HG03521 (cell line): ENCODE results near the gene RASL10B.
"Not testable (repeated sequence)": the region's sequence is repeated elsewhere in the genome, so short reads cannot be mapped to it uniquely, and the experiment has no call there.

Source experiments
- ATAC-seq: cut with Tn5 transposase; IDR thresholded peaks from one replicate; pipeline ENCODE4 v1.9.1; 2021; ENCODE audit warnings: mild to moderate bottlenecking, moderate library complexity; ENCODE audit not compliant: unreplicated experiment

RASL10B gene

GRCh38 chr17:35731239-35731916 is at the start of gene RASL10B:
Gene RASL10B, plus strand, starts transcription at chr17:35731639. Its CDS starts 3,546 bp downstream, at chr17:35735185.
- ATAC-seq: no peak

- no peak for ATAC-seq
Observed at GRCh38 chr17:35683591-35683990, 47.8 kb upstream of the RASL10B start.

GRCh38 chr17:35684055-35684802 is 47.2 kb upstream of the RASL10B start:
- ATAC-seq: no peak

GRCh38 chr17:35692512-35693210 is 38.8 kb upstream of the RASL10B start:
- no peak for ATAC-seq

GRCh38 chr17:35693662-35694061 is 37.8 kb upstream of the RASL10B start:
- no peak for ATAC-seq

GRCh38 chr17:35694906-35695305 is 36.5 kb upstream of the RASL10B start:
- no peak for ATAC-seq

- ATAC-seq: no peak
Observed at GRCh38 chr17:35695613-35696012, 35.8 kb upstream of the RASL10B start.

- ATAC-seq: no peak
Observed at GRCh38 chr17:35698800-35699199, 32.6 kb upstream of the RASL10B start.

- no peak for ATAC-seq
Observed at GRCh38 chr17:35700150-35700549, 31.3 kb upstream of the RASL10B start.

GRCh38 chr17:35701491-35701890 is 29.9 kb upstream of the RASL10B start:
- no peak for ATAC-seq

- ATAC-seq: not testable (repeated sequence)
Observed at GRCh38 chr17:35703308-35703707, 28.1 kb upstream of the RASL10B start.

GRCh38 chr17:35705230-35705629 is 26.2 kb upstream of the RASL10B start:
- no peak for ATAC-seq

- ATAC-seq: no peak
Observed at GRCh38 chr17:35705705-35706104, 25.7 kb upstream of the RASL10B start.

- no peak for ATAC-seq
Observed at GRCh38 chr17:35708149-35708548, 23.3 kb upstream of the RASL10B start.

- no peak for ATAC-seq
Observed at GRCh38 chr17:35708951-35709350, 22.5 kb upstream of the RASL10B start.

GRCh38 chr17:35709874-35710273 is 21.6 kb upstream of the RASL10B start:
- ATAC-seq: no peak

- ATAC-seq: no peak
Observed at GRCh38 chr17:35710950-35711349, 20.5 kb upstream of the RASL10B start.

GRCh38 chr17:35713069-35713728 is 18.2 kb upstream of the RASL10B start:
- no peak for ATAC-seq

GRCh38 chr17:35714988-35715387 is 16.5 kb upstream of the RASL10B start:
- no peak for ATAC-seq

GRCh38 chr17:35715416-35715815 is 16.0 kb upstream of the RASL10B start:
- no peak for ATAC-seq

GRCh38 chr17:35716173-35716572 is 15.3 kb upstream of the RASL10B start:
- ATAC-seq: no peak
